ENCODE results near the gene FAM72A.
"Not testable (repeated sequence)": the region's sequence is repeated elsewhere in the genome, so short reads cannot be mapped to it uniquely, and the experiment has no call there.

Gene FAM72A

DNA sequence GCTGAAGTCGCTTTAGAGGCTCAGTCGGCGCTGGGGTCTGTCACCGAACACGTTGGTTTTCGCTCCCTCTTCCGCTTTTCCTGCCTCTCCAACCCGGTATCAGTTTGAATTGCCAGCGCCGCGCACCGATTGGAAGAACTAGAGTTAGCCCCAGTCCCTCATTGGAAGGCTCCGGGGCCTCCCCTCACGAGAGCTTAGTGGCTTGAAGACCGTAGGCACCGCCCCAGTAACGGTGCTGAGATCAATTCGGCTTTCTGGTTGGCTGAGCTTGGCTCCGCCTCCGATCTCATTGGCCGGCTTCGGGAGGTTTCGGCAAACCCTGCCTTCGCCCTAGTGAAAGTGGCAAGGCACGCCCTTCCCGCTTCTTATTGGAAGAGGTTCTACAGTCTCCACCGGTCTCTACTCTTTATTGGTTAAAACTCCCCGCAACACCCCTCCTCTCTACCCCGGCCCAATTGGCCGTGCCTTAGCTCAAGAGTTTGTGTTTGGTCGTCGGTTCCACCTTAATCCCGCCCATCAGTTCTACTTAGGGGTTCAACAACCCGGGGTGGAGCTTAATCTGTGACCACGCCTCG lies at the start of gene FAM72A:
TSS of gene FAM72A (minus strand) at position 51 of the 575 bp plus-strand sequence. CDS start 814 bp downstream, outside the sequence.
- H3K9me3 Mint-ChIP-seq; H3K4me1 Mint-ChIP-seq; H3K27me3 Mint-ChIP-seq; H3K36me3 Mint-ChIP-seq (ENCODE audit: insufficient read depth): not testable (repeated sequence)
- DNase-seq (ENCODE audit: low spot score in 2 of 2): peak; percentile 86 to 98
- peak; percentile 85 for ATAC-seq (replicated peaks; ENCODE audit: extremely low read depth, poor library complexity, severe bottlenecking)
- peak within 1 kb of the TSS; percentile 63 for H3K27ac Mint-ChIP-seq (ENCODE audit: low read depth)
- peak within 1 kb of the TSS; percentile 82 for H3K4me3 Mint-ChIP-seq

DNA sequence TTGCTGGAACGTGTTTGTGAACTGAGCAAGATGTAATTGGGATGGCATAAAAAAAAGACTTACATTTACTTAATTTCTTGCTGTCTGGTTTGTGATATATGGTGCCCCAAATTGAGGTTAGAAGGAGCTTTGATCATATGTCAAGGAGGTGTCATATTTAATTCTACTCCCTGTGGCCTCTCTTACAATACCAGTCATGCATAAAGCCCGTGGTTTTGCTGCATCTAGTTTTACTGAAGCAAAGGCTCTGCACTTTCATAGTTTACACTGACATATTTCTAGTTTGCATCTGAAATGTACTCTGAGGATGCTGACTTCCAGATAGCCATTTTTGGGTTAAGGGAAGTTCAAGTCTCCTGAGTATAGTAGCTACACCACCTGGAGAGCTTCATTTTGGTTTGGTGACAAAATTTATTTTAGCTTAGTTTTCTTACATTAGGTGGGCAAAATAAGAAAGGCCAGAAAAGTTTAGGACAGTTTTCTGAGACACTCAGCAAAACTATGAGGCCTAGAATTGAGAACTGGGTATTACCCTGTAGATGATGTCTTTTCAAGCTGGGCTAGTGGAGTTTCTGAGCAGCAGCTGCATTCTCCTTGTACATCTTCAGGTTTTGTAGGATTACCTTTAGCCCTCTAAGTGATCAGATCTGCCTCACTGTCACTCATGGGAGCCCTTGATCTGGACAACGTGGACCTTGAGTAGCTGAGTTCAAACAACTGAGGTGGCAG lies 48.5 kb upstream of the FAM72A start:
- not testable (repeated sequence) for H3K4me1 Mint-ChIP-seq; H3K27me3 Mint-ChIP-seq; H3K4me3 Mint-ChIP-seq; H3K36me3 Mint-ChIP-seq (ENCODE audit: insufficient read depth); H3K27ac Mint-ChIP-seq (ENCODE audit: low read depth); H3K9me3 Mint-ChIP-seq; DNase-seq (ENCODE audit: low spot score in 2 of 2)
- peak; percentile 49 for ATAC-seq (replicated peaks; ENCODE audit: extremely low read depth, poor library complexity, severe bottlenecking)

DNA sequence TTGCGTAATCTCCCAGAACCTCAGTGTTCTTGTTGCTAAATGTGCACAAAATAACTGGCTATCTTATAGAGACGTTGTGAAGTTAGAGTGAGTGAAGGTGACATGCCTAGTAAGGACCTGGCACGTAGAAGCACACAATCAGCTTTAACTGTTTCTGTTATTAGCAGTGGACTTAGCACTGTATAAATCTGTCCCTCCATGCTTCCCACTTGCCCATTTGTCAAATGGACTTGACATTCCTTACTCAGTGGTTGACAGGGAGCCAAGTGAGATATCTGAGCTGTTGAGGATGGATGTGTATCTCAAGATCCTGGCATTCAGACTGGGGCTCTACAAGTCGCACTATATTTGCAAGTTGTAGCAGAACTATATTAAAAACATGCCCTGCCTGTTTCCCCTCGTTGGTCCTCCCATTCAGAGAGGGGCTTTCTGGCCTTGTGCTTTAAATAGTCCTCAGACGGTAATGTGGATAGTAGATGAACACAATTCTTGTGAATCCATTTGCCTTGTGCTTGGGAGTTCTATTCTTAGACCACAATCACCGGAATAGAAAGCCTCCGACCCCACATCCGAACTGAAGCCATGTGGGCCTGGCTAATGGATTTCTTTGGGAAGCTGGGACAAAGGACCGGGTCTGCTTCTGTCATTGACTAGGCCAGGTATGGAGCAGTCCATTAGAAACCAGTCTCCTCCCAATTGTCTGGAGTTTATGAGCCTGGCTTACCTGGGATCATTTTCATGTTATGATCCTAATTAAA lies 43.7 kb upstream of the FAM72A start:
- not testable (repeated sequence) for H3K27me3 Mint-ChIP-seq; H3K4me3 Mint-ChIP-seq; H3K27ac Mint-ChIP-seq (ENCODE audit: low read depth); H3K36me3 Mint-ChIP-seq (ENCODE audit: insufficient read depth); H3K4me1 Mint-ChIP-seq; ATAC-seq (replicated peaks; ENCODE audit: extremely low read depth, poor library complexity, severe bottlenecking); DNase-seq (ENCODE audit: low spot score in 2 of 2); H3K9me3 Mint-ChIP-seq

DNA sequence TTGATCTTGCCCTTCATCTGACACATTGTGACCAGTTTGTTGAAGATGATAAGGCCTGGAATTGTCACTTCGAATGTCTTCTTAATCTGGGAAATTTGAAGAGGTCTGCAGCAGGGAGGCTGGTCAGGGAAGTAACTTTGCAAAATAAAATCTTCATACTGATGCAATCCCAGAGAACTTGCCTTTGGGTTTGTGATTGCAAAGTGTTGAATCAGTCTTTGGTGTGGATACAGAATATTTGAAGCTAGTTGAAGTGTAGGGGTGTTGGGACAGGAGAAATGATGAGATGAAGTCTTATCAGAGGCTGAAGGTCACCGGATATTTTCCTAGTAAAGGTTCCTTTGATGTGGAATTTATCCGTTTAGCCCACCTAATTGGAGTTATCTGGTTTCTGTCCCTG lies 42.8 kb upstream of the FAM72A start:
- H3K27ac Mint-ChIP-seq (ENCODE audit: low read depth); H3K9me3 Mint-ChIP-seq; H3K36me3 Mint-ChIP-seq (ENCODE audit: insufficient read depth); ATAC-seq (replicated peaks; ENCODE audit: extremely low read depth, poor library complexity, severe bottlenecking); H3K4me3 Mint-ChIP-seq; H3K27me3 Mint-ChIP-seq; H3K4me1 Mint-ChIP-seq; DNase-seq (ENCODE audit: low spot score in 2 of 2): not testable (repeated sequence)

DNA sequence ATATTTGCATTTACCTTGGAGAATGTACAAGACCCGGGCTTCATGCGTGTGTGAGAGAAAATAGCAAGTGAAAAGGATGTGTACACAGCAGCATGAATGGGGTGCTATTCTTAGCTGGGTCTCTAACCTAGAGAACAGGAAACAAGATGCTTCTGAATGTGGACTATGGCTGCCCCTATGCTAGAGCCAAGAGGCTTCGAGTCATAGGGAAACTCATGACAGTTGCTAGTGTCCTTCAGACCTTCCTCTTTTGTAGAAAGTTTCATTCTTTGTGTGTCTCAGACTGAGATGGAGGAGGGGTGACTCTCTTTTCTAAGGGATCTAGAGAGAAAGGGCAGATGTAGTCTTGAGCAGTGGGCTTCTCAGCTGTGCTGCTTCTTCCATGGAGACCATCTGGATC lies 40.7 kb upstream of the FAM72A start:
- DNase-seq (ENCODE audit: low spot score in 2 of 2); H3K36me3 Mint-ChIP-seq (ENCODE audit: insufficient read depth); H3K4me1 Mint-ChIP-seq; H3K27me3 Mint-ChIP-seq; H3K27ac Mint-ChIP-seq (ENCODE audit: low read depth); H3K9me3 Mint-ChIP-seq; H3K4me3 Mint-ChIP-seq: not testable (repeated sequence)
- peak; percentile 78 for ATAC-seq (replicated peaks; ENCODE audit: extremely low read depth, poor library complexity, severe bottlenecking)

DNA sequence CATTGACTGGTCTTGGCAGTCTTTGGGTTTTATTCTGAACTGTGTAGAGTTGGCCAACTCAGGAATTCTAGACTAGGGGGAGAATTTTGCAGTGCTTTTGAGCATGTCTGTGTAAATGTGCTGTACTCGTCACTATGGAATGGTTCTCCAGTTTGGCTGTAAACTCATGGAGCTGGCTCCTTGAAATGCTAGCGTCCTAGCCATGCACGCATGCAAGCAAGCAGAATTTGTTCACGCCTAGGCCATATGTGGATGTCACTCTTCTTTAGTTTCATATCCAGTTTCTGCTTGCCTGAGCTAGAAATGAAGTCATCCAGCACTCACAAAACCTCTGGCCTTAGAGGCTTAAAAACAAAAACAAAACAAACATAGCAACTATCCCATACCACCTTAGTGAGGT lies 37.6 kb upstream of the FAM72A start:
- H3K9me3 Mint-ChIP-seq; DNase-seq (ENCODE audit: low spot score in 2 of 2); H3K36me3 Mint-ChIP-seq (ENCODE audit: insufficient read depth); H3K27me3 Mint-ChIP-seq; H3K4me3 Mint-ChIP-seq; H3K4me1 Mint-ChIP-seq: not testable (repeated sequence)
- H3K27ac Mint-ChIP-seq (ENCODE audit: low read depth): peak overlapping the region; percentile 55
- peak; percentile 37 for ATAC-seq (replicated peaks; ENCODE audit: extremely low read depth, poor library complexity, severe bottlenecking)

DNA sequence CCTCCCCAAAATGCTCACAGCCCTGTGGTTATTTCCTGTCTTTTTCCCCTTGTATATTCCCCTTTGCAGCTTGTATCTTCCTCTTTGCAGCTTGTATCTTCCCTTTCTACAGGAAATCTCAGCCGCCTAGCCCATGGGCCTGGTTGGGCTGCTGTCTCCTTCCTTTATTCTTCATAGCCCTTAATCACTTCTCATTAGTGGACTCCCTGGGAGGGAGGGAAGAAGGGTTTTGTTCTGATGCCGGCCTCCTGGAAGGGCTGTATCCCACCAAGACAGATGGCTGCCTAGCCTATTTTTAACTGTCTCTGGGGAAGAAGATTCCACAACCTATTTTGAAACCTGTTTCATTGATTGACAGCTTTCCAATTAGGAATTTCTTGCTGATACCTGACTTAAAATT lies 32.6 kb upstream of the FAM72A start:
- H3K4me1 Mint-ChIP-seq; H3K36me3 Mint-ChIP-seq (ENCODE audit: insufficient read depth); H3K4me3 Mint-ChIP-seq; H3K9me3 Mint-ChIP-seq; DNase-seq (ENCODE audit: low spot score in 2 of 2); ATAC-seq (replicated peaks; ENCODE audit: extremely low read depth, poor library complexity, severe bottlenecking); H3K27ac Mint-ChIP-seq (ENCODE audit: low read depth); H3K27me3 Mint-ChIP-seq: not testable (repeated sequence)

DNA sequence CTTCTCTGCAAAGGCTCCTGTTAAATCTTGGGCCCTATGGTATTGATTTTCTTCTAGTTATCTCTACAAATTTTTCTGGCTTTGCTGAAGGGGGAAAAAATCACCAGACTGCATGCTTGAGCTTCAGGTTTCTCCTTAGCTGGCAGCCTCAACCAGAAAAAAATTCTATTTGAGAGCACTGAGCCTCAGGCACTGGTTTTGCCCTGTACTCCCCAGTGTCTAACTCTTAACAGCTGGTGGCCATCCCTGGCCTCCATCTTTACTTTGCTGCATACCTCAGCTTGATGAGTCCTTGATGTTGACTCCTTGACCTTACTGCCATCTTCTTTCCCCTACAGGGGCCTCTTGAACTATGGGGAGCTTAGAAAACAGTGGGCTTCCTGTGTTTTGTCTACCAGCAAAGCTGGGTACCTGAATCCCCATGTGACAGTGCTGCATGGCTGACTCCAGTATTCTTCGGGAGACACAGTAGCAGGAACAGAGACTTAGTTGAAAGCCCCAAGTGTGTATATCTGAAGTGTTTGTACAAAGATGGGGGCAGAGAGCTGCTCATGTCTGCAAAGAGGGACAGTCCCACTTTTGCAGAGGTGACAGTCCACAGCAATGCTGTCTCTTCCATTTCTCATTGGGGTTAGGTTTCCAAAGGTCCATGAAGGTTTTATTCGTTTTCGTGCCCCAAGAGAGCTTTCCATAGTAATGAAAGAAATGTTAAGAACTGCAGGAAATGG lies 31.7 kb upstream of the FAM72A start:
- ATAC-seq (replicated peaks; ENCODE audit: extremely low read depth, poor library complexity, severe bottlenecking); H3K4me1 Mint-ChIP-seq; H3K36me3 Mint-ChIP-seq (ENCODE audit: insufficient read depth); H3K27me3 Mint-ChIP-seq; DNase-seq (ENCODE audit: low spot score in 2 of 2); H3K4me3 Mint-ChIP-seq; H3K9me3 Mint-ChIP-seq; H3K27ac Mint-ChIP-seq (ENCODE audit: low read depth): not testable (repeated sequence)

DNA sequence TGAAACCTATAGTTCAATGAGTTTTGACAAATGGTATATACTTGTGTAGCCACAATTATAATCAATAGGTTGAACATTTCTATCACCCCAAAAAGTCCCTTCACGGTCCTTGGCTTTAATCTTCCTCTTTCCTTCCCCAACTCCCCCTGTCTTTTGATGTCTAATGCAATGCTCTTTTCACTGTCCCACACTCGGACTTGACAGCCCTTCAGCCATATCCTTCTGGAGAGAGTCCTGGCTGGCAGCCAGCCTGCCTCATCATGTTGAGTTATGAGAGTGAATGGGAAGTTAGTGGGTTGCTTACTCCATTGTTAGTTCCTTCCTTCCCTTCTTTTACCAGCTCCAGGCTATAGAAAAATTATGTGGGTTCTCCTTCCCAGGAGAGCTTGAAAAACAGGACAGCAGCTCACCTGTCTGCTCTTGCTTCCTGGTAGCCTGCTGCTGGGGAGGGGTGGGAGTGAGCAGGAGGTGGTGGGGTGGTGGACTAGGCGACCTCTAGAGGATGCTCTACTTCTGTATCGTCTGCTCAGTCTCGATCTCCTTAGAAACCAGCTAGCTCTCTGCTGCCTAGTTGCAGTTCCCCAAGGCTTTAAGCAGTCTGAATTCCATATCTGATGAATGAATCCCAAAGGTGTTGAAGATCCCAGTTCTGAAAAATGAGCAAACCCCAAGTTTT lies 30.5 kb upstream of the FAM72A start:
- peak; percentile 56 for ATAC-seq (replicated peaks; ENCODE audit: extremely low read depth, poor library complexity, severe bottlenecking)
- H3K4me3 Mint-ChIP-seq: not testable (repeated sequence)

DNA sequence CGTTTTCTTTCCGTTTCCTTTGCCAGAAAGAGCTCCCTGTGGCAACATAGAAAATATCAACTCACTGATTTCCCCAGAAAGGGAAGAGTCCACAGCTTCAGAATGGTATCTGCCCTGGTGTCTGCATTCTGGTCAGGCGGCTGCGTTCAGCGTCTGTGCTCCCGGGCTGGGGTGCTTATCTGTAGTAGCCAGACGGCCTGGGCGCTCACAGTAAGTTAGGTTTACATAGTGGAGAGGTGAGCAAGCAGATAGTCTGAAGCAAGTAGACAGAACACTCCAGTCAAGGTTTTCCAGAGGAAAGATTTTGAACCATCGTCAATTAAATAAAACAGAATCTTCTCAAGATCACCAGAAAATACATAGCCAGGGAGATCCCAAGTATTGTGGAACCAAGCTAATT lies 29.4 kb upstream of the FAM72A start:
- H3K27ac Mint-ChIP-seq (ENCODE audit: low read depth); H3K36me3 Mint-ChIP-seq (ENCODE audit: insufficient read depth); H3K9me3 Mint-ChIP-seq; DNase-seq (ENCODE audit: low spot score in 2 of 2); H3K4me1 Mint-ChIP-seq; H3K4me3 Mint-ChIP-seq; ATAC-seq (replicated peaks; ENCODE audit: extremely low read depth, poor library complexity, severe bottlenecking); H3K27me3 Mint-ChIP-seq: not testable (repeated sequence)

More for the DNA sequence above, 30.5 kb upstream of the FAM72A start:
- DNase-seq (ENCODE audit: low spot score in 2 of 2); H3K9me3 Mint-ChIP-seq; H3K36me3 Mint-ChIP-seq (ENCODE audit: insufficient read depth); H3K27ac Mint-ChIP-seq (ENCODE audit: low read depth); H3K4me1 Mint-ChIP-seq; H3K27me3 Mint-ChIP-seq: not testable (repeated sequence)

DNA sequence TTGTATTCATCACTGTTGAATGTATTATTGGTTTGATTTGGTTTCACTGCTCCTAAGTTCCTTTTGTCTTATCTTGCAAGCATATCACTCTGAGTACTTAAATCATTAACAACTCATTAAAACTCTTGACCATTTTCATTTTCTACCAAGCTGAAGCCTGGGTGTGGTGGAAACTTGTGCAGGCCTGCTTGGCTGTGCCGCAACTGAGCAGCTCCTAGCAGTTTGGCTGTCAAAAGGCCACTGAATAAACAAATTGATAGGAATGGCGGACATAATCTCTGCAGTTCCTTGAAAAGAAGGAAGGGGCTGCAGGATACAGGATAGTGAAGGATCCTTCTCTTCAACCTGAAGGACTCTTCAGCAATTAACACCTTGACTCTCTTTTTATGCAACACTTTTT lies 26.6 kb upstream of the FAM72A start:
- H3K4me1 Mint-ChIP-seq, H3K27me3 Mint-ChIP-seq, H3K4me3 Mint-ChIP-seq: not testable (repeated sequence)

DNA sequence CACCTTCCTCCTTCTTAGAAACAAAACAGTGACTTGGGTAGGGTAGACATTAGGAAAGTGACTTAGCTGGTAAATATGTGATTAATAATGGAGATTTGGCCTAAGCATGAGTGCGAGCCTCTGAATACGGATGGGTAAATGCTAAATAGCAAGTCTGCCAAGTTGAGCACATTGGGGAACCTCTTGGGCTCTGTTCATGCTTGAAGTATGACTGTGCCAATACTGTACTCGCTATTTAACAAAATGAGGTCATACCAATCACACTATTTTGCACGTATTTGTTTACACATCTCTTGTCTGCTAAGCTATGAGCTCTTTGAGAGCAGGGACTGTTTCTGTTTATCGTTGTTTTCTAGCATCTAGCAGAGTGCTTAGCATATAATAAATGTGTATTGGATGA lies 24.2 kb upstream of the FAM72A start:
- not testable (repeated sequence) for H3K9me3 Mint-ChIP-seq; ATAC-seq (replicated peaks; ENCODE audit: extremely low read depth, poor library complexity, severe bottlenecking); H3K4me3 Mint-ChIP-seq; H3K4me1 Mint-ChIP-seq; H3K27ac Mint-ChIP-seq (ENCODE audit: low read depth); DNase-seq (ENCODE audit: low spot score in 2 of 2); H3K27me3 Mint-ChIP-seq; H3K36me3 Mint-ChIP-seq (ENCODE audit: insufficient read depth)

More for the DNA sequence above, 26.6 kb upstream of the FAM72A start:
- H3K27ac Mint-ChIP-seq (ENCODE audit: low read depth); DNase-seq (ENCODE audit: low spot score in 2 of 2); H3K9me3 Mint-ChIP-seq; H3K36me3 Mint-ChIP-seq (ENCODE audit: insufficient read depth); ATAC-seq (replicated peaks; ENCODE audit: extremely low read depth, poor library complexity, severe bottlenecking): not testable (repeated sequence)
